Naive thymus-derived CD8-positive, alpha-beta T cell (primary cell): ENCODE data around the gene ZBTB1. TPM values are rescaled to one million over a fixed set of nuclear protein-coding genes. Genes with fewer than 3 reads are reported as not detected.

ENCODE experiments used
- ATAC-seq, 2 donors: fragments of 150-1000 bp; cut with Tn5 transposase in 1 of 2; sonication (Bioruptor Pico), chemical (Tn5 transposase) in 1 of 2; 1 replicate in 1 of 2; 2 replicates in 1 of 2; pipeline ENCODE4 v1.10.0; 2021; ENCODE audit warnings: mild to moderate bottlenecking in 2 of 2, moderate library complexity in 2 of 2
- POLR2A ChIA-PET: fragments of 350-600 bp; sonication (Branson Sonifier 250); formaldehyde crosslinking; loops from one replicate; lab custom pipeline; 2021; ENCODE audit warnings: antibody characterized with exemption; lab: Charles Lee
- DNase-seq, 10 donors: peaks; one replicate each; pipeline versions ENCODE4 v3.0.0 to v3.0.0-alpha.2; 2020 to 2022
- H3K27ac Mint-ChIP-seq, 10 donors: one replicate each; pipeline ENCODE4 v1.8.0; 2020 to 2022; ENCODE audit warnings: mild to moderate bottlenecking in 10 of 10, mixed read lengths in 10 of 10, moderate library complexity in 4 of 10, inconsistent platforms in 1 of 10
- H3K27me3 Mint-ChIP-seq, 5 donors: one replicate each; pipeline ENCODE4 v1.8.0; 2021 to 2022; ENCODE audit warnings: mixed read lengths in 5 of 5
- H3K36me3 Mint-ChIP-seq, 3 donors: one replicate each; pipeline ENCODE4 v1.8.0; 2020 to 2022; ENCODE audit warnings: mixed read lengths in 3 of 3, mild to moderate bottlenecking in 2 of 3, inconsistent platforms in 1 of 3
- H3K4me1 Mint-ChIP-seq, 4 donors: one replicate each; pipeline ENCODE4 v1.8.0; 2021 to 2022; ENCODE audit warnings: mixed read lengths in 4 of 4
- H3K4me3 Mint-ChIP-seq, 10 donors: one replicate each; pipeline ENCODE4 v1.8.0; 2020 to 2022; ENCODE audit warnings: mild to moderate bottlenecking in 10 of 10, mixed read lengths in 10 of 10, moderate library complexity in 6 of 10, inconsistent platforms in 1 of 10
- H3K9me3 Mint-ChIP-seq, 9 donors: one replicate each; pipeline ENCODE4 v1.8.0; 2020 to 2022; ENCODE audit warnings: mixed read lengths in 9 of 9, mild to moderate bottlenecking in 3 of 9, inconsistent platforms in 1 of 9, moderate library complexity in 1 of 9
- polyA plus RNA-seq, 3 donors: library from polyadenylated mRNA; unstranded; fragments of 300-500 nt; fragmentation: Illumina TruSeq; gene quantifications; one replicate each; pipeline ENCODE4 v1.2.3, GENCODE V29; 2021
- total RNA-seq, 8 experiments: library from RNA in 2 of 8; stranded (reverse) in 2 of 8; gene quantifications; one replicate each; pipeline ENCODE4 v1.2.3 and lab custom pipeline; 2021 to 2026

The ZBTB1 gene
- total and polyA plus RNA-seq, 5 experiments from 2014 or later = 38.3 to 88.9 (median 64.4) TPM

DNA sequence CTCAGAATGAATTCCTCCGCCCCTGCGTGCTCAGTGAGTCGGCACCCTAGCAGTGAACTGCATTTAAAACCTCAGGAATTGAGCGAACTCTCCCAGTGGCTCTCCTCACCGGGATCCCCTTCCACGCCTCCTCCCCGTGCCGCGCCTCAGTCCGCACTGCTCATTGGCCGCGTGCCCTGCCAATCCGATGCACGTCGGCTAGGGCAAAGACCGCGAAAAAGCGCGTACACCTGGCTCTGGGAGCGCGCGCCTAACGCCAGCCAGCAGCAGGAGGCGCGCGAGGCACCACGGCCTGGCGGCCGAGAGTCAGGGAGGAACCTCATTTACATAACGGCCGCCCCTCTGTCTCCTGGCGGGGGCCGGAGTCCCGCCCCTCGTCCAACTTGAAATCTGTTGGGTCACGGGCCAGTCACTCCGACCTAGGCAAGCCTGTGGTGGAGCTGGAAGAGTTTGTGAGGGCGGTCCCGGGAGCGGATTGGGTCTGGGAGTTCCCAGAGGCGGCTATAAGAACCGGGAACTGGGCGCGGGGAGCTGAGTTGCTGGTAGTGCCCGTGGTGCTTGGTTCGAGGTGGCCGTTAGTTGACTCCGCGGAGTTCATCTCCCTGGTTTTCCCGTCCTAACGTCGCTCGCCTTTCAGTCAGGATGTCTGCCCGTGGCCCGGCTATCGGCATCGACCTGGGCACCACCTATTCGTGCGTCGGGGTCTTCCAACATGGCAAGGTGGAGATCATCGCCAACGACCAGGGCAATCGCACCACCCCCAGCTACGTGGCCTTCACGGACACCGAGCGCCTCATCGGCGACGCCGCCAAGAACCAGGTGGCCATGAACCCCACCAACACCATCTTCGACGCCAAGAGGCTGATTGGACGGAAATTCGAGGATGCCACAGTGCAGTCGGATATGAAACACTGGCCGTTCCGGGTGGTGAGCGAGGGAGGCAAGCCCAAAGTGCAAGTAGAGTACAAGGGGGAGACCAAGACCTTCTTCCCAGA lies 35.9 kb downstream of the ZBTB1 start, which contains the start of gene HSPA2:
TSS of gene HSPA2 (plus strand) at position 534 of the 995 bp plus-strand sequence. CDS start at position 643, 109 bp downstream.
- Mint-ChIP-seq H3K4me3 (peak within 1 kb of the TSS; percentile 94 to 99 (median 97)), H3K4me1 (peaks cover 19 to 38% (median 31%) of the 10 kb centered on the region in 4 donors), H3K27ac (peak within 1 kb of the TSS; percentile 84 to 96 (median 92)), H3K36me3 (no peaks in the 10 kb centered on the region), H3K9me3 (peaks cover 0 to 13% (median 8%) of the 10 kb centered on the region in 9 donors), H3K27me3 (peaks cover 0 to 11% (median 1%) of the 10 kb centered on the region in 5 donors)
- peak; percentile 86 to 95 (median 90) for DNase-seq
- POLR2A ChIA-PET = interaction anchor here (0.7 to 4.2 kb wide), 9 partner anchors 8 to 1143 kb away, joined by 3 to 24 read pairs (median 5); partner anchors contain the start of gene ZBTB1
- ATAC-seq = peak; percentile 89 to 90

DNA sequence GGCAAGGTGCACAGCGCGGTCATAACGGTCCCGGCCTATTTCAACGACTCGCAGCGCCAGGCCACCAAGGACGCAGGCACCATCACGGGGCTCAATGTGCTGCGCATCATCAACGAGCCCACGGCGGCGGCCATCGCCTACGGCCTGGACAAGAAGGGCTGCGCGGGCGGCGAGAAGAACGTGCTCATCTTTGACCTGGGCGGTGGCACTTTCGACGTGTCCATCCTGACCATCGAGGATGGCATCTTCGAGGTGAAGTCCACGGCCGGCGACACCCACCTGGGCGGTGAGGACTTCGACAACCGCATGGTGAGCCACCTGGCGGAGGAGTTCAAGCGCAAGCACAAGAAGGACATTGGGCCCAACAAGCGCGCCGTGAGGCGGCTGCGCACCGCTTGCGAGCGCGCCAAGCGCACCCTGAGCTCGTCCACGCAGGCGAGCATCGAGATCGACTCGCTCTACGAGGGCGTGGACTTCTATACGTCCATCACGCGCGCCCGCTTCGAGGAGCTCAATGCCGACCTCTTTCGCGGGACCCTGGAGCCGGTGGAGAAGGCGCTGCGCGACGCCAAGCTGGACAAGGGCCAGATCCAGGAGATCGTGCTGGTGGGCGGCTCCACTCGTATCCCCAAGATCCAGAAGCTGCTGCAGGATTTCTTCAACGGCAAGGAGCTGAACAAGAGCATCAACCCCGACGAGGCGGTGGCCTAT lies 36.8 kb downstream of the ZBTB1 start:
- Mint-ChIP-seq H3K4me3 (peak overlapping the region; percentile 94 to 99 (median 97)), H3K27me3 (peaks cover 0 to 13% (median 1%) of the 10 kb centered on the region in 5 donors), H3K36me3 (no peaks in the 10 kb centered on the region), H3K9me3 (peaks cover 0 to 13% (median 8%) of the 10 kb centered on the region in 9 donors), H3K27ac (peak overlapping the region in 4 of 10 donors; percentile 41 to 70 (median 48)), H3K4me1 (peaks cover 19 to 38% (median 31%) of the 10 kb centered on the region in 4 donors)
- DNase-seq (peak in 5 of 10 donors; percentile 9 to 26 (median 11)), ATAC-seq (no peak)
- POLR2A ChIA-PET = interaction anchor here (1.2 to 4.2 kb wide), 4 partner anchors 7 to 38 kb away, joined by 5 to 24 read pairs (median 10); partner anchors contain the start of gene ZBTB1

DNA sequence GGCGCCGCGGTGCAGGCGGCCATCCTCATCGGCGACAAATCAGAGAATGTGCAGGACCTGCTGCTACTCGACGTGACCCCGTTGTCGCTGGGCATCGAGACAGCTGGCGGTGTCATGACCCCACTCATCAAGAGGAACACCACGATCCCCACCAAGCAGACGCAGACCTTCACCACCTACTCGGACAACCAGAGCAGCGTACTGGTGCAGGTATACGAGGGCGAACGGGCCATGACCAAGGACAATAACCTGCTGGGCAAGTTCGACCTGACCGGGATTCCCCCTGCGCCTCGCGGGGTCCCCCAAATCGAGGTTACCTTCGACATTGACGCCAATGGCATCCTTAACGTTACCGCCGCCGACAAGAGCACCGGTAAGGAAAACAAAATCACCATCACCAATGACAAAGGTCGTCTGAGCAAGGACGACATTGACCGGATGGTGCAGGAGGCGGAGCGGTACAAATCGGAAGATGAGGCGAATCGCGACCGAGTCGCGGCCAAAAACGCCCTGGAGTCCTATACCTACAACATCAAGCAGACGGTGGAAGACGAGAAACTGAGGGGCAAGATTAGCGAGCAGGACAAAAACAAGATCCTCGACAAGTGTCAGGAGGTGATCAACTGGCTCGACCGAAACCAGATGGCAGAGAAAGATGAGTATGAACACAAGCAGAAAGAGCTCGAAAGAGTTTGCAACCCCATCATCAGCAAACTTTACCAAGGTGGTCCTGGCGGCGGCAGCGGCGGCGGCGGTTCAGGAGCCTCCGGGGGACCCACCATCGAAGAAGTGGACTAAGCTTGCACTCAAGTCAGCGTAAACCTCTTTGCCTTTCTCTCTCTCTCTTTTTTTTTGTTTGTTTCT lies 37.6 kb downstream of the ZBTB1 start:
- peak overlapping the region; percentile 78 to 98 (median 96) for H3K4me3 Mint-ChIP-seq
- H3K4me1 Mint-ChIP-seq = peaks cover 19 to 38% (median 31%) of the 10 kb centered on the region in 4 donors
- no peaks in the 10 kb centered on the region for H3K36me3 Mint-ChIP-seq
- no peak for ATAC-seq
- peaks cover 0 to 13% (median 8%) of the 10 kb centered on the region in 9 donors for H3K9me3 Mint-ChIP-seq
- DNase-seq = peak in 2 of 10 donors; percentile 9 to 17
- H3K27me3 Mint-ChIP-seq = peaks cover 0 to 13% (median 1%) of the 10 kb centered on the region in 5 donors
- H3K27ac Mint-ChIP-seq = peak overlapping the region in 6 of 10 donors; percentile 2 to 76 (median 62)
- POLR2A ChIA-PET = interaction anchor here (1.9 to 4.2 kb wide), 3 partner anchors 8 to 39 kb away, joined by 5 to 24 read pairs (median 16); partner anchors contain the start of gene ZBTB1

DNA sequence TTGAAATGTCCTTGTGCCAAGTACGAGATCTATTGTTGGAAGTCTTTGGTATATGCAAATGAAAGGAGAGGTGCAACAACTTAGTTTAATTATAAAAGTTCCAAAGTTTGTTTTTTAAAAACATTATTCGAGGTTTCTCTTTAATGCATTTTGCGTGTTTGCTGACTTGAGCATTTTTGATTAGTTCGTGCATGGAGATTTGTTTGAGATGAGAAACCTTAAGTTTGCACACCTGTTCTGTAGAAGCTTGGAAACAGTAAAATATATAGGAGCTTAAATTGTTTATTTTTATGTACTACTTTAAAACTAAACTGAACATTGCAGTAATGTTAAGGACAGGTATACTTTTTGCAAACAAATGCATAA lies 38.2 kb downstream of the ZBTB1 start:
- Mint-ChIP-seq H3K27me3 (peaks cover 0 to 13% (median 1%) of the 10 kb centered on the region in 5 donors), H3K4me1 (peaks cover 19 to 38% (median 31%) of the 10 kb centered on the region in 4 donors), H3K36me3 (no peaks in the 10 kb centered on the region), H3K27ac (peak overlapping the region in 3 of 10 donors; percentile 2 to 71 (median 57)), H3K9me3 (peaks cover 0 to 13% (median 8%) of the 10 kb centered on the region in 9 donors), H3K4me3 (peak overlapping the region; percentile 78 to 98 (median 96))
- ATAC-seq (no peak), DNase-seq (no peak)
- POLR2A ChIA-PET = interaction anchor here (3.2 to 4.2 kb wide), 2 partner anchors 8 to 38 kb away, joined by 16 to 24 read pairs; partner anchors contain the start of gene ZBTB1

DNA sequence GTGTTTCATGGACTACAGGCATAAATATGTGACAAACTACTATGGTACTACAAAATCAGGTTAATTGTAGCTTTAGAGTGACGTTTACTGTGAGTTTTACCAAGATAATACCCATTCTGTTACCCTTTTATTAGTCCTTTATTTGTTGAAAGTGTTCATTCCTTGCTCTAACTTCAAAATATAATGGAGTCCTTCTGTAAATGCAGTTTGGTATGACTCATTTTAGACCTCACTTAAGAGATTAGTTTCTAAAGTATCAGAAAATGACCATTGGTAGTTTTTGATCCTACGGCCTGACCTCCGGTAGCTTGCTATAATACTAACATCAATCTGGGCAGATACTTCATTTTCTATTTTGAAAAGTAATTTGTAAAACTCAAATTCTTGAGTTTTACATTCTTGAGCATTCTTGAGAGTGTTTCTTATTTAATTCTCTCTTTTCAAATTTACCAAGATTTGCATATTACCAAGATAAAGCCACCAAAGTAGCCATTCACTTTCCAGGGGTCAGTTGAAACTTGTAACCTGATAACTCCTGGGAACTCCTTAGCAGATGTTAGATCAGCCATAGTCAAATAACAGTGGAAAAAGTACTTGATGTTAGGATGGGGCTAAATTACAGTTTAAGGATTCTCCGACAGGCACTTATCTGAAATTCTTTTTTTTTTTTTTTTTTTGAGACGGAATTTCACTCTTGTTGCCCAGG lies 40.2 kb downstream of the ZBTB1 start:
- Mint-ChIP-seq H3K4me3 (no peak overlapping the region), H3K27ac (peak overlapping the region in 1 of 10 donors; percentile 9), H3K4me1 (peaks cover 19 to 37% (median 32%) of the 10 kb centered on the region in 4 donors), H3K27me3 (peaks cover 0 to 12% (median 1%) of the 10 kb centered on the region in 5 donors), H3K36me3 (no peaks in the 10 kb centered on the region), H3K9me3 (peaks cover 0 to 13% (median 8%) of the 10 kb centered on the region in 9 donors)
- DNase-seq (no peak), ATAC-seq (no peak)
- POLR2A ChIA-PET = no interaction called here

DNA sequence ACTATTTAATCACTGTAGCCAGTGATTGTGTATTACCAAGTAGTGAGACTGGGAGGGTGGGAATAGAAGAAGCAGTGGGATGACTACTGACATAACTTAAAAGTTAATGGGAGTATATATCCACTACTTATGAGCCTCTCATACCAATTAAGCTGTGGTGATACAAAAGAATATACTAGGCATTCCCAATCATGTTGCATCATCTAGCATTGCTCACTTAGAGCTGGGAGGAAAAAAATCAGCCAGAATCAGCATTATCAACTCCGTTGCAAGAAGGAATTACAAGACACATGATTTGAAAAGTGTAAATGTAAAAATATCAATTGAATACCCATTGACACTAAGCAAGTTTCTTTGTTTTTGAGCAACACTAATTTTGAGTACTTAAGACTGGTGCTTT lies 44.4 kb downstream of the ZBTB1 start:
- ATAC-seq (no peak), DNase-seq (no peak)
- H3K4me3 Mint-ChIP-seq = peak overlapping the region; percentile 41 to 84 (median 70)
- no peaks in the 10 kb centered on the region for H3K9me3 Mint-ChIP-seq
- POLR2A ChIA-PET = interaction anchor here (1.4 kb wide), 1 partner anchor 8 kb away, joined by 5 read pairs; the partner anchor contains the start of gene HSPA2
- H3K27ac Mint-ChIP-seq = no peak overlapping the region
- peaks cover 0 to 15% (median 0%) of the 10 kb centered on the region in 5 donors for H3K27me3 Mint-ChIP-seq
- H3K36me3 Mint-ChIP-seq = no peaks in the 10 kb centered on the region
- peaks cover 6 to 15% (median 13%) of the 10 kb centered on the region in 4 donors for H3K4me1 Mint-ChIP-seq

DNA sequence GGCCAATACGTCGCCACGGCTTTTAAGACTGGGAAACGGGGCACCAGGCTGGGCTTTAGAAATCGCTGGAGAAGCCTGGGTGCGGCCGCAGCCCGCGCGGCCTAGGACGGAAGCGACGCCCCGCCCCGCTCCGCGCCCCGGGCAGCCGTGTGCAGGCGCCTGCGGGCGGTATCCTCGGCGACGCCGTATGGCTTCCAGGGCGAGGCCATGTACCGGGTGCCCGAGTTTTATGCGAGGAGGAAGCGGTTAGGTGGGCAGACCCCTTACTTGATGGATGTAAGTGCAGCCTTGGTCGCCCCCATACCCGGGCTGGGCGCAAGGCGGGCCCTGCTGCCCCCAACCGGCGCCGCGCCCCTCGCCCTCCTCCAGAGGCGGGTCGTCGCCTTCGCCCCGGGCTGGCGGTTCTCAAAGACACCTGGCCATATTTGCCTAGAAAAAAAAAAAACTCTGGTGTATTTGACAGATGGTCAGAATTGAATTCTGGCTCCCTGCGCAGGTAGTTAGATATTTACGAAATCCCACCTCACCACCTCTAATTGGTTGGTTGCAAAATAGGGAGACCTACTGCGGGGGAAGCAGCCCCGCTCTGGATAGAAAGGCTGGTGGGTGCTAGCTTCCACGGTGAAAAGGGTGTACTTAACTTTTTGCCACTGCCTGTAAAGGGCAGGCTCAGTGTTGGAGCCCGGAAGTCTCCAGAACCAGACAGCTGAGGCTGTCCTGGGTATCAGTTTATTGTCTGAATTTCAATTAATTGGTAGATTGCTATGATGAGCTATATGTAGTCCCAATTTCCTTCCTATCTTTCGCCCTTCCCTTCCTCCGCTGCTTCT lies 45.4 kb downstream of the ZBTB1 start, which contains the start of gene PPP1R36:
TSS of gene PPP1R36 (plus strand) at position 171 of the 830 bp plus-strand sequence. CDS start at position 208, 37 bp downstream.
- H3K4me1 Mint-ChIP-seq = peaks cover 6 to 15% (median 13%) of the 10 kb centered on the region in 4 donors
- H3K9me3 Mint-ChIP-seq = no peaks in the 10 kb centered on the region
- peak within 1 kb of the TSS in 7 of 10 donors; percentile 1 to 78 (median 58) for H3K27ac Mint-ChIP-seq
- DNase-seq (peak in 9 of 10 donors; percentile 8 to 70 (median 35)), ATAC-seq (peak; percentile 95 to 97)
- peak within 1 kb of the TSS; percentile 57 to 87 (median 82) for H3K4me3 Mint-ChIP-seq
- no peaks in the 10 kb centered on the region for H3K36me3 Mint-ChIP-seq
- POLR2A ChIA-PET = interaction anchor here (0.5 to 1.4 kb wide), 4 partner anchors 9 to 106 kb away, joined by 3 to 16 read pairs (median 4); partner anchors contain the start of gene HSPA2
- H3K27me3 Mint-ChIP-seq = peaks cover 0 to 13% (median 0%) of the 10 kb centered on the region in 5 donors

DNA sequence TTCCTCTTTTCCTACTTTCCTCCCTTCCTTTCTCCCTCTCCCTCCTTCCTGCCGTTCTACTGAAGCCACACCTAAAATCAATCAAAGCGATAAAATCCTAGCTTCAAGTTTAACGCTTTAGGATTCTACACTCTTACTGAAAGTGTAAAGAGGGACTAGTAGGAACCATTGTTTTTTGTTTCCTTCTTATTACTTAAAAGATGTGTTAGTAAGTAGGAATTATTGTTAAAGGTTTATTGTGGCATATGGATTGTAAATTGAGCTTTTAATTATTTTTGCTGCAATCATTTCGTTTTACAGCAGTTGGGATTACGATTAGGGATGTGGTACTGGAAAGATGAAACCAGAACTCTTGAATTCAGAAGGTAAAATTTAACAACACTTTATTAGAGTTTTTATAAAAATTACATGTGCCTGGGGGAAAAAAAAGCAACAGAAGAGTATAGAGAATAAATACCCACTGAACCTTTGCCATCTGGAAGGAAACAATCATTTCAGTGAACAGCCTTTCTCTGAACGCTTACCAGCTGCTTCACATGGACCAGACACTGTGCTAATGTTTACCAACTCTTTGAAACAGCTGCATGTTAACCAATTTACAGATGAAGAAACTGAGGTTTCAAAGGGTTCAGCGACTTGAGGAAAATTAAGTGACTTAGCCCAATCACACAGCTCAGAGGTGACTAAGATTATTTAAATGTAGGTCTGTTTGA lies 46.2 kb downstream of the ZBTB1 start:
- H3K27ac Mint-ChIP-seq = peak overlapping the region in 6 of 10 donors; percentile 1 to 78 (median 48)
- peaks cover 0 to 15% (median 0%) of the 10 kb centered on the region in 5 donors for H3K27me3 Mint-ChIP-seq
- H3K9me3 Mint-ChIP-seq = no peaks in the 10 kb centered on the region
- no peak for DNase-seq
- H3K36me3 Mint-ChIP-seq = no peaks in the 10 kb centered on the region
- no peak for ATAC-seq
- H3K4me3 Mint-ChIP-seq = peak overlapping the region; percentile 57 to 87 (median 82)
- POLR2A ChIA-PET = interaction anchor here (0.6 to 1.4 kb wide), 3 partner anchors 10 to 60 kb away, joined by 4 to 16 read pairs (median 4); partner anchors contain the start of gene HSPA2
- H3K4me1 Mint-ChIP-seq = peaks cover 6 to 15% (median 13%) of the 10 kb centered on the region in 4 donors

DNA sequence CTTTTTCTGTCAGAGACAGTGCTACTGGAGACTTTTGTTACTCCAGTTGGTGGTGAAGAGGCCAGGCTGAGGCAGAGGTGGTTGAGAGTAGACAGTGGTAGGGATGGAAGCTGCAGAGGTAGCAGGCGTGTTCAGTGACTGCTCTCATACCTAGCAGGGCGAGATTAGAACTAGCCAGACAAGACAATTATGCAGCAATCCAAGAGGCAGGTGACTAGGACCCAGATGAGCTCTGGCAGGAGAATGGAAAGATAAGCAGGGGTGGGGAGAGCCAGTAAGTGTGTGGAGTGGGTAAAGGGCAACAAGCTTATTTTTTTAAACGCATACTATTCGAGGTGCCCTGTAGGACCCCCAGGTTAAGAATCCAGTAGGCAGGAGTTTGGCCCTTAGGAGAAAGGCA lies 50.0 kb downstream of the ZBTB1 start:
- no peak for DNase-seq
- ATAC-seq = no peak
- peaks cover 0 to 10% (median 0%) of the 10 kb centered on the region in 5 donors for H3K27me3 Mint-ChIP-seq
- peak overlapping the region in 1 of 10 donors; percentile 1 for H3K27ac Mint-ChIP-seq
- no peak overlapping the region for H3K4me3 Mint-ChIP-seq
- no peaks in the 10 kb centered on the region for H3K36me3 Mint-ChIP-seq
- H3K9me3 Mint-ChIP-seq = peaks cover 0 to 2% (median 0%) of the 10 kb centered on the region in 9 donors
- H3K4me1 Mint-ChIP-seq = peaks cover 3 to 9% (median 6%) of the 10 kb centered on the region in 4 donors
- POLR2A ChIA-PET = no interaction called here
